Measurements from ENCODE around the gene SORCS1. TPM values are rescaled to one million over a fixed set of nuclear protein-coding genes. Genes with fewer than 3 reads are reported as not detected.

SORCS1 gene
- total and polyA plus RNA-seq, 2 donors (not counting 1 experiment from before 2014, with no cell fraction given): not detected

- intact Hi-C loops (cut with micrococcal nuclease): no loop called here
- no peak overlapping the region for H3K4me2 ChIP-seq (replicated peaks; ENCODE audit: low read depth, low read length, poor library complexity, severe bottlenecking)
- no peak overlapping the region for H3K9ac ChIP-seq (ENCODE audit: low read length)
- ChIA-PET POLR2A (no interaction called here), CTCF (no interaction called here)
- no peaks in the 10 kb centered on the region for H3K4me1 ChIP-seq (ENCODE audit: control insufficient read depth in 2 of 2, insufficient read depth in 2 of 2, low read length in 2 of 2)
- H3K9me3 ChIP-seq (ENCODE audit: control extremely low read depth in 1 of 3, control insufficient read depth in 2 of 3, insufficient read depth in 1 of 3, low read length in 2 of 3): no peaks in the 10 kb centered on the region
- no peaks in the 10 kb centered on the region for H3K27me3 ChIP-seq (replicated peaks in 1 of 4; ENCODE audit: control extremely low read depth in 1 of 4, control insufficient read depth in 3 of 4, insufficient read depth in 4 of 4, low read length in 3 of 4)
- no peak overlapping the region for H3K4me3 ChIP-seq (ENCODE audit: control extremely low read depth in 1 of 5, extremely low read depth in 1 of 5, insufficient read depth in 1 of 5, low read depth in 2 of 5, low read length in 4 of 5)
- Mint-ChIP-seq H3K4me3 (no peak overlapping the region), H3K4me1 (no peaks in the 10 kb centered on the region), H3K27ac (no peak overlapping the region), H3K9me3 (ENCODE audit: insufficient read depth) (peaks cover 4% of the 10 kb centered on the region), H3K27me3 (no peaks in the 10 kb centered on the region)
- H3K36me3 ChIP-seq (replicated peaks in 1 of 2; ENCODE audit: control extremely low read depth in 1 of 2, control insufficient read depth in 1 of 2, extremely low read depth in 1 of 2, insufficient read depth in 2 of 2, low read length in 1 of 2): no peaks in the 10 kb centered on the region
- no peaks in the 10 kb centered on the region for H4K20me1 ChIP-seq (ENCODE audit: control insufficient read depth, insufficient read depth, low read length, poor library complexity, severe bottlenecking)
- H2AFZ ChIP-seq (ENCODE audit: insufficient read depth, low read depth, low read length, poor library complexity, severe bottlenecking): no peak overlapping the region
- TF ChIP-seq EZH2 (IDR thresholded peaks at IDR 0.05; ENCODE audit: borderline replicate concordance, insufficient read depth, low read depth, low read length, poor library complexity, severe bottlenecking) (no peak), CTCF (IDR thresholded peaks at IDR 0.05) (no peak)
- ATAC-seq (ENCODE audit: low read depth) (no peak), DNase-seq (no peak)
- H3K79me2 ChIP-seq (ENCODE audit: control insufficient read depth, insufficient read depth, low read length): no peaks in the 10 kb centered on the region
- H3K27ac ChIP-seq (ENCODE audit: low read length in 2 of 2): no peak overlapping the region
Measured at GRCh38 chr10:106557053-106557452, 607.5 kb downstream of the SORCS1 start.

- Mint-ChIP-seq H3K27me3 (no peaks in the 10 kb centered on the region), H3K27ac (no peak overlapping the region), H3K9me3 (ENCODE audit: insufficient read depth) (peaks cover 4% of the 10 kb centered on the region), H3K4me3 (no peak overlapping the region), H3K4me1 (no peaks in the 10 kb centered on the region)
- TF ChIP-seq EZH2 (IDR thresholded peaks at IDR 0.05; ENCODE audit: borderline replicate concordance, insufficient read depth, low read depth, low read length, poor library complexity, severe bottlenecking): no peak
- Histone ChIP-seq H3K9ac (ENCODE audit: low read length) (no peak overlapping the region), H4K20me1 (ENCODE audit: control insufficient read depth, insufficient read depth, low read length, poor library complexity, severe bottlenecking) (no peaks in the 10 kb centered on the region), H3K4me1 (ENCODE audit: control insufficient read depth in 2 of 2, insufficient read depth in 2 of 2, low read length in 2 of 2) (no peaks in the 10 kb centered on the region), H3K27ac (ENCODE audit: low read length in 2 of 2) (no peak overlapping the region), H3K79me2 (ENCODE audit: control insufficient read depth, insufficient read depth, low read length) (no peaks in the 10 kb centered on the region), H3K4me2 (replicated peaks; ENCODE audit: low read depth, low read length, poor library complexity, severe bottlenecking) (no peak overlapping the region), H3K9me3 (ENCODE audit: control extremely low read depth in 1 of 3, control insufficient read depth in 2 of 3, insufficient read depth in 1 of 3, low read length in 2 of 3) (no peaks in the 10 kb centered on the region), H3K36me3 (replicated peaks in 1 of 2; ENCODE audit: control extremely low read depth in 1 of 2, control insufficient read depth in 1 of 2, extremely low read depth in 1 of 2, insufficient read depth in 2 of 2, low read length in 1 of 2) (no peaks in the 10 kb centered on the region), H2AFZ (ENCODE audit: insufficient read depth, low read depth, low read length, poor library complexity, severe bottlenecking) (no peak overlapping the region), H3K27me3 (replicated peaks in 1 of 4; ENCODE audit: control extremely low read depth in 1 of 4, control insufficient read depth in 3 of 4, insufficient read depth in 4 of 4, low read length in 3 of 4) (no peaks in the 10 kb centered on the region), H3K4me3 (ENCODE audit: control extremely low read depth in 1 of 5, extremely low read depth in 1 of 5, insufficient read depth in 1 of 5, low read depth in 2 of 5, low read length in 4 of 5) (no peak overlapping the region)
- CTCF ChIA-PET: no interaction called here
- no peak for DNase-seq
- no peak for ATAC-seq (ENCODE audit: low read depth)
- intact Hi-C loops (cut with micrococcal nuclease): no loop called here
- 79% methylated on average over 2 of the region's 2 CpGs for WGBS (ENCODE audit: insufficient coverage)
- POLR2A ChIA-PET: no interaction called here
Measured at GRCh38 chr10:106555599-106555998, 608.9 kb downstream of the SORCS1 start.
